NCI-H128 (cell line): ENCODE results near the gene CCDC197.

Experiments used
- DNase-seq: peaks from one replicate; lab custom pipeline; 2025; ENCODE audit not compliant: unreplicated experiment; lab: John Stamatoyannopoulos, UW

The CCDC197 gene

GRCh38 chr14:94056579-94057308 lies 59.6 kb downstream of the CCDC197 start:
- no peak for DNase-seq

- DNase-seq, result no peak
These were observed 61.1 kb downstream of the CCDC197 start for GRCh38 chr14:94058128-94058673.
